Loucy (cell line): Measurements from ENCODE around the gene SPECC1.

Source experiments
- H2AFZ ChIP-seq: fragments of 200-600 bp; sonication (generic); 2 replicates; pipeline ENCODE4 v1.6.0; 2016; ENCODE audit warnings: antibody characterized with exemption, mild to moderate bottlenecking, low read length, moderate library complexity
- H3F3A ChIP-seq: fragments of 200-600 bp; 2 replicates; pipeline ENCODE4 v1.6.0; 2016; ENCODE audit warnings: antibody characterized with exemption, low read depth, mild to moderate bottlenecking
- H3K27me3 ChIP-seq: fragments of 200-600 bp; sonication (generic); 2 replicates; pipeline ENCODE4 v1.6.1; 2014; ENCODE audit warnings: low read length, mild to moderate bottlenecking; ENCODE audit not compliant: insufficient read depth, poor library complexity, severe bottlenecking
- H3K36me3 ChIP-seq: fragments of 200-600 bp; sonication (generic); 2 replicates; pipeline ENCODE4 v1.6.1; 2016; ENCODE audit warnings: low read length; ENCODE audit not compliant: insufficient read depth
- H3K4me1 ChIP-seq: fragments of 200-600 bp; sonication (generic); 2 replicates; pipeline ENCODE4 v1.5.1; 2014; ENCODE audit warnings: low read length, mild to moderate bottlenecking; ENCODE audit not compliant: insufficient read depth, poor library complexity, severe bottlenecking
- H3K4me2 ChIP-seq: fragments of 200-600 bp; sonication (generic); 2 replicates; pipeline ENCODE4 v1.6.0; 2014; ENCODE audit warnings: antibody characterized with exemption, low read length, low read depth, mild to moderate bottlenecking; ENCODE audit not compliant: poor library complexity, severe bottlenecking
- H3K4me3 ChIP-seq: fragments of 200-600 bp; sonication (generic); 2 replicates; pipeline ENCODE4 v1.5.1; 2014; ENCODE audit warnings: low read length, mild to moderate bottlenecking, mixed read lengths; ENCODE audit not compliant: poor library complexity, severe bottlenecking
- H3K79me2 ChIP-seq: fragments of 200-600 bp; sonication (generic); 2 replicates; pipeline ENCODE4 v1.6.1; 2014; ENCODE audit warnings: low read length; ENCODE audit not compliant: insufficient read depth
- H3K9ac ChIP-seq: fragments of 200-600 bp; sonication (generic); 2 replicates; pipeline ENCODE4 v1.6.0; 2014; ENCODE audit warnings: mild to moderate bottlenecking, low read depth, low read length, moderate library complexity; ENCODE audit not compliant: poor library complexity, severe bottlenecking
- H3K9me2 ChIP-seq: fragments of 200-600 bp; sonication (generic); replicated peaks from 2 replicates; pipeline ENCODE4 v1.6.1; 2016; ENCODE audit warnings: low read depth, low read length, mixed read lengths
- H3K9me3 ChIP-seq: fragments of 200-600 bp; sonication (generic); 2 replicates; pipeline ENCODE4 v1.6.1; 2014; ENCODE audit warnings: mild to moderate bottlenecking, antibody characterized with exemption, low read length, low read depth; ENCODE audit not compliant: insufficient read depth
- H4K20me1 ChIP-seq: fragments of 200-600 bp; sonication (generic); 2 replicates; pipeline ENCODE4 v1.6.0; 2014; ENCODE audit warnings: antibody characterized with exemption, low read length, mild to moderate bottlenecking; ENCODE audit not compliant: insufficient read depth, poor library complexity, severe bottlenecking
- EZH2phosphoT487 ChIP-seq: fragments of 200-600 bp; IDR thresholded peaks from 2 replicates; pipeline ENCODE4 v1.6.1; 2018; ENCODE audit warnings: antibody characterized with exemption, mild to moderate bottlenecking, moderate library complexity, borderline replicate concordance
- TF ChIP-seq, protein P1 (sequence below): fragments of 200-600 bp; sonication (generic); conservative IDR thresholded peaks from 2 replicates; pipeline ENCODE4 v1.5.1; 2014; ENCODE audit warnings: mild to moderate bottlenecking, antibody characterized with exemption, low read length

SPECC1 gene

GRCh38 chr17:20095336-20096080 is 86.3 kb downstream of the SPECC1 start:
- Histone ChIP-seq H2AFZ (peak overlapping the region; percentile 35), H3K4me3 (peak overlapping the region; percentile 52), H4K20me1 (no peaks in the 10 kb centered on the region), H3K27me3 (no peaks in the 10 kb centered on the region), H3K36me3 (peaks cover 20% of the 10 kb centered on the region; the same call in 1 of the 2 replicates), H3K9ac (peak overlapping the region; percentile 60), H3K9me3 (no peaks in the 10 kb centered on the region), H3K9me2 (no peaks in the 10 kb centered on the region), H3K4me1 (peaks cover 28% of the 10 kb centered on the region), H3F3A (no peaks in the 10 kb centered on the region), H3K79me2 (peaks cover 38% of the 10 kb centered on the region; the same call in 1 of the 2 replicates), H3K4me2 (peak overlapping the region; percentile 41)
- TF ChIP-seq EZH2phosphoT487 = no peak
- TF ChIP-seq, protein P1, sequence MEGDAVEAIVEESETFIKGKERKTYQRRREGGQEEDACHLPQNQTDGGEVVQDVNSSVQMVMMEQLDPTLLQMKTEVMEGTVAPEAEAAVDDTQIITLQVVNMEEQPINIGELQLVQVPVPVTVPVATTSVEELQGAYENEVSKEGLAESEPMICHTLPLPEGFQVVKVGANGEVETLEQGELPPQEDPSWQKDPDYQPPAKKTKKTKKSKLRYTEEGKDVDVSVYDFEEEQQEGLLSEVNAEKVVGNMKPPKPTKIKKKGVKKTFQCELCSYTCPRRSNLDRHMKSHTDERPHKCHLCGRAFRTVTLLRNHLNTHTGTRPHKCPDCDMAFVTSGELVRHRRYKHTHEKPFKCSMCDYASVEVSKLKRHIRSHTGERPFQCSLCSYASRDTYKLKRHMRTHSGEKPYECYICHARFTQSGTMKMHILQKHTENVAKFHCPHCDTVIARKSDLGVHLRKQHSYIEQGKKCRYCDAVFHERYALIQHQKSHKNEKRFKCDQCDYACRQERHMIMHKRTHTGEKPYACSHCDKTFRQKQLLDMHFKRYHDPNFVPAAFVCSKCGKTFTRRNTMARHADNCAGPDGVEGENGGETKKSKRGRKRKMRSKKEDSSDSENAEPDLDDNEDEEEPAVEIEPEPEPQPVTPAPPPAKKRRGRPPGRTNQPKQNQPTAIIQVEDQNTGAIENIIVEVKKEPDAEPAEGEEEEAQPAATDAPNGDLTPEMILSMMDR = peak; percentile 63

GRCh38 chr17:20096430-20096829 is 87.3 kb downstream of the SPECC1 start:
- Histone ChIP-seq H3K9me3 (no peaks in the 10 kb centered on the region), H2AFZ (no peak overlapping the region), H3K4me3 (no peak overlapping the region), H3K9ac (peak overlapping the region; percentile 60), H3F3A (no peaks in the 10 kb centered on the region), H3K79me2 (peaks cover 30% of the 10 kb centered on the region; the same call in 1 of the 2 replicates), H3K4me2 (no peak overlapping the region), H4K20me1 (no peaks in the 10 kb centered on the region), H3K4me1 (peaks cover 22% of the 10 kb centered on the region), H3K36me3 (peaks cover 20% of the 10 kb centered on the region; the same call in 1 of the 2 replicates), H3K9me2 (no peaks in the 10 kb centered on the region), H3K27me3 (no peaks in the 10 kb centered on the region)
- no peak for TF ChIP-seq EZH2phosphoT487
- TF ChIP-seq, protein P1 = no peak

DNA sequence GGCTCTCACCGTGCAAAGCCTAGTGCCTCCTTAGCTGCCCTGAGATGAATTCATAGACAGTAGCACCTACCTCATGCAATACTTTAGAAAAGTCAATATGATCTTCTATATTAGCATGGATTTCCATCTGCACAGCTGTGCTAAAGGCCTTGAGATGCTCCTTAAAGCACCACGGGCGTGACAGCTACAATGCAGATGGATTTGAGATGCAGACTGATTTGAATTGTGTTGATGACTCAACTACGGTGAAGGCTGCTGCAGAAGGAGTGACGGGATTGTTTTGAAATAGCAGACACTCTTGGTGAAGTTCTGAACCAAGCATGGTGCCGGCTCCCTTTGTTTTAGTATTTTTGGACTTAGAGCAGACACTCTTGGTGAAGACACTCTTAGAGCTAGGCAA is 88.2 kb downstream of the SPECC1 start:
- H3K36me3 ChIP-seq = peaks cover 24% of the 10 kb centered on the region; the same call in 1 of the 2 replicates
- H3K9me3 ChIP-seq = no peaks in the 10 kb centered on the region
- no peaks in the 10 kb centered on the region for H3F3A ChIP-seq
- H3K4me3 ChIP-seq = no peak overlapping the region
- peaks cover 21% of the 10 kb centered on the region; the same call in 1 of the 2 replicates for H3K79me2 ChIP-seq
- H3K9ac ChIP-seq = no peak overlapping the region
- peaks cover 17% of the 10 kb centered on the region for H3K4me1 ChIP-seq
- no peaks in the 10 kb centered on the region for H4K20me1 ChIP-seq
- TF ChIP-seq, protein P1 = no peak
- no peak for TF ChIP-seq EZH2phosphoT487
- no peaks in the 10 kb centered on the region for H3K27me3 ChIP-seq
- H3K9me2 ChIP-seq = no peaks in the 10 kb centered on the region
- H2AFZ ChIP-seq = no peak overlapping the region
- no peak overlapping the region for H3K4me2 ChIP-seq
